NOMO-1 treated with DMSO at 0.1 percent for 48 hours (cell line): ENCODE data around the gene OPCML.

Experiments used
- DNase-seq: peaks from one replicate; lab custom pipeline; 2025; ENCODE audit not compliant: unreplicated experiment; lab: John Stamatoyannopoulos, UW

OPCML gene

DNA sequence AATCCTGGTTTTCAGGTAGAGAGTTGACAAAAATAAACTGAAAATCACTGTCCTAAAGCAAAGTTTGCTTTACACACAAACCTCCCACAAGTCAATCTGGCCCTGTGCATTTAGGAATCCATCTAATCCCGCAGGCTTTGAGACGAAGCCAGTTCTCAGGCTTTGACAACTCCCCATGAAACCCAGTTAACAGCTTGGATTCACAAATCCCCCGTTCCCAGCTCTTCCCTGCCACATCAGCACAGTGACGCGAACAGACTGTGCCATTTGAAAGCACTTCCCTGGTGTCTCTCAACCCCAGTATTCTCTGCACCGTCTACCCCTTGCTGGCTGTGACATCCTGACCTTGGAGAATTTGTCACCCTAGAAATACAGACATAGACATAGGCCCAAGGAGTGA lies 117.8 kb downstream of the OPCML start:
- no peak for DNase-seq

DNA sequence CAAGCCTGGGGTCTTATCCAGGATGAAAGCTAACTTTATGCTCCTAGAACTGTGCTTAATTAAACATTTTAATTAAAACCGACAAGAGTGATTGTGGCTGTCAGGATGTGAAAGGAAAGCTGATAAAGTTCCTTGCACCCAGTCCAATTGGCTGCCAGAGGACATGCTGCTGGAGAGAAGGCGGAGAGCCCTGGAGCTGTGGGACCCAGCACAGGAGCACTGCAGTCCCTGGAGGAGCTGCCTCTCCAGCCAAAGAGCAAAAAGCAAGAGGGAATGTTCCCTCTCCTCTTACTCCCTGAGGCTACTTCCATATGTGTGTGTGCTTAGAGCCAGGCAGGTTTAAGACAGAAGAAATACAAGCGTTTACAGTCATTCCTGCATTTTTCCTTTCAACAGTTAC lies 118.6 kb downstream of the OPCML start:
- DNase-seq: no peak

DNA sequence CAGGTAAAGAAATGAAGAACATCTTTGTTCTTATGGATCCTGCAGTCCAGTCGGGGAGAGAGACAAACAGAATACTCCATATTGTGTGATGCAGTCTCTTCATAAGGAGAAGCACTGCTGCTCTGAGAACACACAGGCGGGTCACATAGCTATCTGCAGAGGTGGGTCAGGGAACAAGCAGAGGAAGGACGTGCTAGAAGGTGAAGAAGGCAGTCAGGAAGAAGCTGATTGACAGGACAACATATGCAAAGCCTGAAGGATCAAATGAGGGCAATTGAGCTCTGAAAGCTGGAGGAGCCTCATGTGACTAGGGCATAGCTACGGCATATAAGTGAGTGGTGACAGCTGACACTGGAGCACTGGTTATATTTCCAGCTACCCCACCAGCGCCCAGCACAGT lies 122.5 kb downstream of the OPCML start:
- no peak for DNase-seq

DNA sequence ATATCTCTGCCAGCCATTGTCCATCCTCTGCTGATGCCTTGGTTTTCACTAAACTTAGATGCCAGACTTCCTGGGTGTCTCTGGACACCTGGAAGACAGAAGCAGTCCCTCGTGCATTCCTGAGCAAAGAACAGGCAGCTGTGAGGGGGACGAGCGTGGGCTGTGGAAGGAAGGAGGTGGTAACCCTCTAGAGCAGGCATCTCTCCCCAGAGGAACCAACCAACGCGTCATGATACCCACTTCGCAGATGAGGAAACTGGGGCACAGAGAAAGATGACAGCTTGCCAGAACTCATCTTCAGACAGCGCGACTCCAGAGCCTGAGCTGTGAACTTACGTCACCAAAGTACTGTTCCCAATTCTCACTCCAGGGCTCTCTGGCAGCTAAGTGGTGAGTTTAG lies 123.4 kb downstream of the OPCML start:
- DNase-seq: no peak

DNA sequence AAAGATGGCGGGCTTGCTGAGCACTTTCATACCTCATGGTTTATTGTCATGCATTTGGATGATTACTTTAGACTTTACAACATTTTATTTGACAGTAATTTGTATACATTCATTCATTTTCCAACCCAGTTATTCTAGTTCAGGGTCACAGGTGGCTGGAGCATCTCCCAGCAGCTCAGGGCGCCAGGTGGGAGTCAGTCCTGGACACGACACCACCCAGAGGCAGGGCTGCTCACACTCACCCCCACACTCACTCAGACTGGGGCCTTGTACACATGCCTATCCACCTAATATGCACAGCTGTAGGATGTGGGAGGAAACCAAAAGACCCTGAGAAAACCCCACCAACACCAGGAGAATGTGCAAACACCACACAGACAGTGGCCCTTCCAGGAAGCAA lies 123.9 kb downstream of the OPCML start:
- no peak for DNase-seq

DNA sequence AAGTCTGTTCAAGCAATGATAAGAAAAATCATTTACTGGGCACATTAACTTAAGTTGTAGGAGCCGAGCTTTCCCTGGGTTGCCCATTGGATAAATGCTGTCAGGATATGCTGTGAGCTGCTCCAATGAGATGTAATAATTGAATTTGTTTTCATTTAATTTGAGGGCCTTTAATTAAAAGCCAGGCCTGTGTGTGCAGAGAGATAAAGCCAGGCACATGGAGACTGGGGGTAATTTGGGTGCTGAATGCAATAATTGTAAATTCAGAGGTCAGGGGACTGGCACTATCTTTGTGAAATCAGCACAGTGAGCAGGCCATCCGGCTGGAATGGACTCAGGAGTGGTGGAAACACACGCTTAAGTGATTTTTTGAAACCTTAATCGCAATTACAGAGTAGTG lies 125.8 kb downstream of the OPCML start:
- DNase-seq: no peak

DNA sequence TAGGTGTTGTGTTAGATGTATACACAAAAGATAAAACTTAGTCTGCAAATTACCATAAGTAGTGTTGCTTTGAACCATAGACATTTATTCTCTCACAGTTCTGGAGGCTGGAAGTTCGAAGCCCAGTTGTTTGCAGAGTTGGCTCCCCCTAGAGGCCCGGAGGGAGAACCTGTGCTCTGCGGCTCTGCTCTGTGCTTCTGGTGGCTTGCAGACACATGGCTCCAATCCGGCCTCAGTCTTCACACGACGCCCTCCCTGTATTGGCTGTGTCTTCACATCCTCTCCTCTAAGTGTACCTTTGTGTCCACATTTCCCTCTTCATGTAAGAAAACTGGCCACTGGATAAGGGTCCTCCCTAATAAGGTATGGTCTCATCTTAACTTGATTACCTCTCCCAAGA lies 128.4 kb downstream of the OPCML start:
- DNase-seq: peak; percentile 11

DNA sequence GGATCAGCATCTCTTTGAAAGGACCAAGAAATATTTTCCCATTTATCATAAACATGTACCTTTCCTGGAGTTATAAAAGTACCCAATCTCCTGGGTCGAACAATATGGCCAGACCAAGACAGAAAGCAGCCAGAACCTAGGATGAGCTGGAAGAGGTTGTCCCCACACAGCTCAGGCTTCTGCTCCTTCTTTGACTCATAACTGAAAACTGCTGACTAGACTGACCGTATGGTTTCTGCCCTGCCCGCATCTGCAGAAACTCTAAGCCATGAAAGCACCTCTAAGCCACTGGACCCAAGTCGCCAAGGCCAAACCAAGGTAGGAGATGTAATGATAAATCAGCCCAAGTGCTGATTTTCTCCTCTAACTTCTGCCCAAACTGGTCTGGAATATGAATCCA lies 129.8 kb downstream of the OPCML start:
- no peak for DNase-seq

DNA sequence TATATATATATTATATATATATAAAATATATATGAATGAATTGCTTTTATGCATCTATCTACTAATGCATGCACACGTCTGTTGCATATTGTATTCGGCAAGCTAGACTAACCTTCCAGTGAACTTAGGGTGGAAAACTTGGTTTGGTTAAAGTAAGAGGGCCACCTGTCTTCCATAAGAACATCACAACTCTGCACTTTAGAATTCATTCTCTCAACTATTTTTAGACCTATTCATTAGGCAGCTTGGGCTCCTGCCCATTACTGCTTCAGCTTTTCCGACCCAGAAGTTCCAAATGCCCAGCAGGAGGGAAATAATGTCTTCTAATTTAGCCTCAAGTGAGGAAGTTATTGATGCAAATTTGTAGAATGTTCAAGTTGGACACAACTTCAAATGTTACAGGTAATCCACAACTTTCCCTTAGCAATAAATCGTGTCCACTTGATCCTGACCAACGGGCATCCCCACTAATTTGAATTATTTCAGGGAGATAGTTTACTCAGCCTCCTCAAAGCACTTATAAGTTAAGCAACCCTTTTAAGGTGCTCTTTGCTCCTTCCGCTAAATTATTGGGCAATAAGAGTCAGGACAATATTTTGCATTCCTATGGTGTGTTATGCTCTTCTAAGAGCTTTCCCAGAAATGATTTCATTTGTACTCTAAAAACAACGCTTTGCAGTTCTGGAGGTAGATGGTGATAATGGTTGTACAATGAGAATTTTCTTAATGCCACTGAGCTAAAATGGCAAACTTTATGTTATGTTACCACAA lies 132.3 kb downstream of the OPCML start:
- no peak for DNase-seq

DNA sequence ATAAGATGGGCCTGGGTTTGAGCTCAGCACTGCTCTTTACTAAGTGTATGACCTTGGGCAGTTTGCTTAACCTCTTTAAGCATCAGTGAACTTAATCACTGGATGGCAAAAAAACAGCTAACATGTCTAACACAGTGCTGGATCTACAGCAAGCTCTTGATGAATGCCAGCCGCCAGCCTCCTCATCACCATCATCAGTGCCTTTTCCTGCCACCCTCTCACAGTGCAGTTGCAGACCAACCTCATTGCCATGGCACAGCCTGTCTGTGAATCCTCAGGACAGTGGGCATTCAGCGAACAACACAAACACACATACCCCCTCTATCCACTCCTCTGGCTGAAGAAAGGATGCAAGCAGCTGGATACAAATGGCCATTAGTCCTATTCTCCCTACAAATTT lies 133.0 kb downstream of the OPCML start:
- DNase-seq: no peak

DNA sequence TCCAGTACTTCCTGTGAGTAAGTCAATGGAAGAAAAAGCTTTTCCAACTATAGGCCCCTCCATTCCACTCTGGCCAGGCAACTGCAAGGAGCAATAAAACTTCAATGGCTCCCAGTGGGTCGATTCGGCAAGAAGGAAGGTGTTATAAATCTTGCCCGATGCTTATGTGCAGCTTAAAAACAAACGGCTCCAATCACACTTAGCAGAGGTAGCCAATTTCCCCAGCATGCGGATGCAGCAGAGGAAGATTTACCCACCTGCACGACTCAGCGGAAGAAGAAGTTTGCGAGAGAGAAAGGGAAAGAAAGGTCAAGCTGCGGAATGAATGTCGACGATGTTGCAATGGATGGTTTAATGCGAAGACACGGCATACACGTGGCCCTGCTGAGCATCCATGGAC lies 141.5 kb downstream of the OPCML start:
- DNase-seq: no peak

DNA sequence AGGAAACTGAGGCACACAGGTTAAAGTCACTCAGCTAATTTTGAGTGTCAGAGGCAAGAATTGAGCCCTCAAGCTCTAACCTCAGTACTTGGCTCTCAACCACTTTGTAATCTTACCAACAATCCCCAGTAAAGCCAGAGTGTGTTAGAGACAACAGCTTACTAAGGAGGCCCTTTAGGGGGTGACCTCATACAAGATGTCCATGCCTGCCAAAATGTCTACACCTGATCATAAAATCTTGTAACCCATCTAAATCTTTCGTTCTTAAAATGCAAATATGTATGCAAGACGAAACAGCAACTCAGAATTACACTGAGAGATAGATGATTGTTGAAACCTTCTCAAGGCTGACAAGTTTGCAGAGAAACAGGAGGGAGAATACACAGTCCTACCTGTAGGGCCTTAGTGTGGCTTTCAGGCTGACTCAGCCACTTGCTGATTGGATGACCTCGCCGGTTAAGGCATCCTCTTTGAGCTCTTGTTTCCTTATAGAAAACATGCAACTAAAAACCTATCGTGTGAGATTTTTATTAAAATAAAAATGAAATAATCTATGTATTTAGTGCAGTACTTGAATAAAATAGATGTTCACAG lies 143.2 kb downstream of the OPCML start:
- no peak for DNase-seq

DNA sequence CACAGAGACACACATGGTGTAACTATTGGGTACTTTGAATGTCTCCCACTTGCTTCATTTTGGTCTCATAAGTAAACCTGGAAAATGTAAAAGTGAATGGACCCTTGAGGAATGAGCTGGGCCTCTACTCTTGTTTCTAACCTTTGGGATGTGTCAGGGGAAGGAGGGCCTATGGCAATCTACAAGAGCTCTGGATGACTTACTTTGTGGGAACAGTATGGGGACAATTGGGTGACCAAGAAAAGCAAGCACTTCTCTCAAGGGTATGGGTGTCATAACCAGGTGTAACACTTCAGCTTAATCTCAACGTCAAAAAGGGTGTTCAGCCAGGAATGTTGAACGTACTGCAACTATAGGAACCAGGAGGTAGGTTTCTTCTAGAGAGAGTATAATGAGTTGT lies 144.0 kb downstream of the OPCML start:
- no peak for DNase-seq

DNA sequence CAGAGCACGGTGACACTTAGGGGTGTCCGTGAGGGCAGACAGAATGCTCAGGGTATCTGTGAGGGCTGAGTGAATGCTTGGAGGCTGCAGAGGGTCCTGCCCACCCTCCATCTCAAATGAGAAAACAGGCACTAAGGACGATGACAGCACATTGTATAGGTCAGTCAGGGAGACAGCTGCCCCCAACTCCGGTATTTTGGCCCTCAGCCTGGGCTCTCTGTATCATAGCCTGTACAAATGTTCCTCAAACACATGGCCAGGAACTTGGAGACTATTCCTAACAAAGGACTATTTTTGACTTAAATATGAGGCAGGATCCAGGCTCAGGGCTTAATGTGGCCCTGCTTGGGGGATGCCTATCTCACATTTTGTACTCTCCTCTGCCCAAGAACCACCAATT lies 145.4 kb downstream of the OPCML start:
- no peak for DNase-seq

DNA sequence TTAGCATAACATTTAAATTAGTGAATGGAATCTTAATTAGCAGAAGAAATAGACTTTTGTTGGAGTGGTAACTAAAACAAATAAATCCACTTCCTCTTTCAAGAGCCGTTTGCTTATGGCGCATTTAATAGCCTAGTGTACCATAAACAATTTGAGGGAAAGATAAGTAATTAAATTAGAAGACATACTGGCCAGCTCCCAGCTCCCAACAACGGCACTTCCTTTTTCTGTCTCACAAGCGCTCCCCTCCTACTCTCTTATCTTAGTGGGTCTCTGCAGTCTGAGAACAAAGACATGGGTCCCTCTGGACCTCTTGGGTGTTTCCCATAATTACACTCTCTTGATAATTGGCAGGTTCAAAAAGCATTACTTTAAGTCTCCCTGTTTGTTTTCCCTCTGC lies 146.0 kb downstream of the OPCML start:
- DNase-seq: peak; percentile 44

DNA sequence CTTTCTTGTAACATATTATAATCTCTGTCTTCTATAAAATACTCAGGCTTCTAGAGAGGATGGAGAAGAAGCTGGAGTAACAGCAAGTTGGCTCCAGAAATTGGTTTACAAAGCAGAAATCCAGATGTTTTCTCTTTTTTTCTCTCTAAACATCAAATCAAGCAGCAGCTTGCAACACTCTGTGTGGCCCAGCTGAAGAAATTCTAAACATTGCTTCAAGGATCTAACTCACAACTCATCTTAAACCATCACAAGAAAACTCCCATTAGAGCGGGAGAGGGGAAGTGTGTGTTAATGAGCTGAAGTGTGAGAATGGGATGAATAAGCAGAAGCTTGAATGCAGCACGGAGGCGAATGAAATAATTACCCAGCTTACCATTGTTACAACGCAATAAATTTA lies 146.5 kb downstream of the OPCML start:
- DNase-seq: peak; percentile 15

DNA sequence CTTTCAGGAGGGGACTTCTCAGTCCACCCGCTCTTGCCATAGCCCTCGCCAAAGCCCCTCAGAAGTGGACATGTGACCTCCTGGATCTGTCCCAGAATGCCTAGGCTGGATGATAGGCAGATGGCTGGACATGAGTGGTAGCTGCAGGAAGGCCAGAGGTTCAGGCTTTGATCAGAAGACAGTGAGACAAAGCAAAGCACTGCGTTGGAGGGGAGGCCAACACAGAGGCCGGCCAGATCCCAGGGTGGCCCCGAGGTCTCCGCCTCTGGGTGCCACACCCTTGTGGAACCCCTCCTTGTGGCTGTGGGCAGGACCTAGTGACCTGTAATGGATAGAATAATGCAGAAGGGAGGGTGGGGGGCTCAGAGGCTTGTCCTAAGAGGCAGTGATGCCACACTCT lies 147.6 kb downstream of the OPCML start:
- DNase-seq: no peak

DNA sequence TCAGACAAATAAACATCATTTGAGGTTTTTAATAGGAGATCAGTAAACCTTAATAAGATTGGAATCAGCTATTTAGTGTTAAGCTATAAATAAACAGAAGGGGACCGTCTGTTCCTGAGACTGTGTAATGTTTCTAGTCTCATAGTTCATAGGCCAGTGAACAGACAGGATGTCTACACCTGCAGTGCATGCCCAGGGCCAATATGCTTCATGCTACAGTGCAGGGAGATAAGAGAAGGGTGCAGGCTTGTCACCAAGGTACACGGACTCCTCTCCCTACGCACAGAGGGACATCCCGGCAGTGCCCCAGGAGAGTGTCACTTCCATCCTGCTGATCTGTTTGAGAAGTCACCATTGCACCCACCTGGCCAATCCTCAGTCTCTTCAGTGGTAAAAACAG lies 148.6 kb downstream of the OPCML start:
- no peak for DNase-seq

DNA sequence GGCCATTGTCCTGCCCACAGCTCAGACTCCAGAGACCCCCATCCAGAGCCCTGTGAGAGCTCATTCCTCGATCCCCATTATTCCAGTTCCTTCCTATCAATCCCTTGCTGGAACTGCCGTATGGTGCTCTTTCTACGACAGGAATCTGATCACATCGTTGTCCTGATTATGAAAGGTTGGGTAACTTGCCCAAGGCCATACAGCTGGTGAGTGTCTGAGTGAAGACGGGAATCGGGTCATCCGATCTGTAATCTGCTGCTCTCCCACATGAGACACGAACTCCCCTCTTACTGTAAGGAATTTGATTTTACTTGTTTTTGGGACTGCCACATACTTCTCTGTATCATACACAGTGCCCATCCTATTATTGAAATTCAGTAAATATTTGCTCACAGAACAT lies 149.1 kb downstream of the OPCML start:
- DNase-seq: no peak

DNA sequence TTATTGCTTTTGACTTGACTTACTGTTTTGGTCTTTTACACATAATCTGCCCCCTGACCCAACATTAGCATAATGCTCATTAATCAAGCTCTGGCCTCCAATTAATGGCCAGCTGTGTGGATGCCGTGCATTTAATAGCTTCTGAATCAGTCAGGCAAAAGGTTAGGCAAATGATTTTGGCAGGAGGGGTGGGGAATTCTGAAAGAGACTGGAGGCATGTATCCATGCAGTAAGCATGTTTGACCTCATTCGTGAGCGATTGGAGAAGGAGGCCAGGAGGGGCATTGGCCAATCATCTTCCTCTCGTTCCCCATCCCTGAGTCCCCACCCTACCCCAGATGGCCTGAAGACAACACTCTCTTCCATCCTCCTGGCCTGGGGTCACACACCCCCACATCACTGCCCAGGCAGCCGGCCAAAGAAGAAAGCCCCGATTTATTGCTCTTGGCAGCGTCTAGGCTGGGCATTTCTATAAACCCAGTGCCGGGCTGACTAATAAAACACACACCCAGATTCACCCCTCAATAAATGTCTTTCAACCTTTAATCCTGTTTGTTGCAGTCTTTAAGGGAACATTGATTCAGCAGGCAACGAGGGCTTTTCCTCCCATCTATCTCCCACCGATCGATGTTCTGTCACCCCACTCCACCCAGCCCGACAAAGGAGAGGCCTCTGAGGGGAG lies 150.0 kb downstream of the OPCML start:
- no peak for DNase-seq

DNA sequence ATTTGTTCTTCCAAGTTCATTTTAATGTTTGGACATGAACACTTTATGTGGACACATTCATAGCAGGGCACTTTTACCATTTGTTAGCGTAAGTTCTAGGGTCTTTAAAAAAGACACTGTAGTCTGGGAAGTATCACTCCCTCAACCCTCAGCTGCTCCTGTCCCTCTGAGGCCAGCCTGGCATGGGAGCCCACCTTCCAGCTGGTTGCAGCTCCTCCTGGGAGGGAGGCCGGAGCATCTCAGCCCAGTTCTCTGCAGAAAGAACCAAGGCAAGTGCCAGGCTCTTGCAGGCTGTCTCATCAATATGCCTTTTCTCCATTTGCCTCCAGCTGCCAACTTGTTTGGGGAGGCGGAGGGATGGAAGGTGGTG lies 150.6 kb downstream of the OPCML start:
- no peak for DNase-seq

DNA sequence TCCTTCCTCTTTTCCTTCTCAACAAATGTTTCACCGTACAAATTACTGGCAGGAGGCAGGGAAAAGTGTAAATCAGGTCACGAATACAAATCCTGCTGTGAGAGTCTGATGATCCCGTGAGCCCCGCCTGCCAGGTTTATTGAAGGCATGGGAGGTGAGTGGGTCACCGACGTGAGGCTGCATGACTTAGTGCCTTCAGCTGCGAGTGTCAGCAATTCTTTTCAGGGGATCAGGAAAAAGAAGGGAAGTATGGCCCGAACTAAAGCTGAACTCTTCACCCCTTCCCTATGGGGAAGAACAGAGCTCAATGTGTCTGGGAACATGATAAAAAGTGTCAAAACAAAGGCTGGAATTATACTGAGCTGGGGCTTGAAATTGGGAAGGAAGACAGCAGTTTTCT lies 166.2 kb downstream of the OPCML start:
- no peak for DNase-seq

DNA sequence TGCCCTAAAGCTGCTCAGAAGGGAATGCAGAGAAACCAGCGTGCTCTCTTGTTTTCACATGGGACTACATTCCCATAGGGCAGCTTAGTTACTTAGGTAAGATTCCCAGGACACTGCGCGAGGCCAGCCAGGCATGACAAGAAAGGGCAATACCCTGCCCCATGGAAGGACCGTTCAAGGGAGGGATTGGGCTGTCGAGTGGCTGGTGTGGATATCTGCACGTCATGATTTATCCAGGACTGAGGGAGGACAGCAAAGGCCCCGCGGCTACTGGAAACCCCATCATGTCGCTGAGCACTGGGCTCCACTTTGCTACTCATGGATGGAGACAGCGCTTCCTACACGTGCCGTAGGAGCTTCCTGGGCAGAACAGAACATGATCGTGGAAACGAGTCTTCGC lies 169.4 kb downstream of the OPCML start:
- no peak for DNase-seq
